Stimulated activated CD8-positive, alpha-beta memory T cell treated with anti-CD3 and anti-CD28 coated beads, Interleukin-2, amount 100 ng/mL, for 1 hour (primary cell): ENCODE results near the gene PKHD1.

ENCODE experiments used
- DNase-seq, 2 donors: peaks; one replicate each; pipeline ENCODE4 v3.0.0-alpha.2; 2020; ENCODE audit warnings: low read depth in 2 of 2

PKHD1 gene

GRCh38 chr6:51620971-51621370 lies 466.4 kb downstream of the PKHD1 start:
- no peak for DNase-seq

- no peak for DNase-seq
Measured at GRCh38 chr6:51619042-51619799, 468.2 kb downstream of the PKHD1 start.

DNA sequence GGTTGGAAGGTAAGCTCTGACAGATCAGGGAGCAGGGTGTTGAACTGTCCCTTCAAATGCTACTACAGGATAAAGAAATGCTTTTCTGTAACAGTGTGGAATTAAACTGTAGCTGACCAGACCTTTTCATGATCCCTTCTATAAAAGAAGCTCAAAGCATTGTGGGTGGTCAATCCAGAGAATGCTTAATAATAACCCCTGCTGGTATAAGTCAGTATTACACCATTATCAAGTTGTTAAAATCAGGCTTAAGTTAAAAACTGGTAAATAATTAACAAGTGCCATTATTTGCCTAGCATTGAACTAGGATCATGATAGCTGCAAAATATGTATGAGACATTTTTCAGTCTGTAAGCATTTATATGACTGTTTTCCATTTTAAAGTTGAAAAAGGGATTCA lies 468.9 kb downstream of the PKHD1 start:
- no peak for DNase-seq

DNA sequence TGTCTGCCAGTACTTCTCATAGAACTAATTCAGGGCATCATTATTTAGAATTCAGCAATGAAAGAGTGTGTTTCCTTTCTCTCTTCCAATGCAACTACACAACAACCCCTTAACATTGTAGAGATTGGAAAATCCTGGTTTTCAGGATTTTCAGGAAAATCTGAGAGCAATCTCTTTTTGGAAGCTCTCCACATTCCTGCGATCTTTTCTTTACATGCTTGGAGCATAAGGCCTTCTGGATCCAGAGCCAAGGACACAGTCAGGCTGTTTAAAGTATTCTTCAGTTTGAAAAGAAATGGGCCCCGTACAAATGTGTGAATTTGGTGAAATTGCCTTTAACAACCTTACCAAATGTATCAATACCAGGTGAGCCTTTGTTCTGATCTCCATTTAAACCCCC lies 469.7 kb downstream of the PKHD1 start:
- DNase-seq, result no peak

DNA sequence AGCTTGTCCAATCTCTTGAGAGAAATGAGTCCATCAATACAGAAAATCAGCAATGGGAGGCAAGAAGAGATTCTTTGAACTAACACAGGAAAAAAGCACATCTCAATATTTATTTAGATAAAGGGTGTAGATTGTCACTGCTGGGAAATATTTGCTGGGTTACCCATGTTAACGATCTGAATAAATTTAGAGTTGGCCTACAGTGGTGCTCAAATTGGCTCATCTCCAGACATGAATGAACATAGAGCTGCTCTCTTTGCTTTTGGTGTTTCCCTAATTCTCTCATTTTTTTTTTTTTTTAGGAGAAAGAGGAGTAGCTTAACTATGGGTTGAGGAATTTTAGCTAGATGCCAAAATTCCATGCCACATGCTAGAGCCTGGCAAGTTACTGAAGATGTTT lies 471.2 kb downstream of the PKHD1 start:
- DNase-seq, result no peak

GRCh38 chr6:51614725-51615124 lies 472.7 kb downstream of the PKHD1 start:
- DNase-seq, result no peak

GRCh38 chr6:51613558-51613957 lies 473.9 kb downstream of the PKHD1 start:
- DNase-seq, result no peak

- DNase-seq, result no peak
Measured at GRCh38 chr6:51608932-51609331, 478.5 kb downstream of the PKHD1 start.

DNA sequence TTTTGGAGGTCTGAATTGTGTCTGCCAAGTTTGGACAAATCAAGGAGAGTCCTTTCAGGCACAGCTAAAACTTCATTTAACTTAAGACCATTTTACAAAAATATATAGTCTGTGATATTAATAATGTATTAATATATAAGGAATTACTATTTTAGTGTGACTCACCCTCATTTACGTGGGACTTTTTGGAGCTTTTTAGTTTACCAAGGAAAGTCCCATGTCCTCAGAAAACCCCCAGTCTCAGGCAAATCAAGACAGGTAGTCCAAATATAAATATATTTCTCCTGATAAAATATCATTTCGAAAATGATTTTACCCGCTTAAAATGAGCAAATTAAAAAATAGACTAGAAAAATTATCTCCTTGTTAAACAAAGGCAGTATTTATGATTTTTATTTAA lies 479.0 kb downstream of the PKHD1 start:
- no peak for DNase-seq

- no peak for DNase-seq
Measured at GRCh38 chr6:51600514-51600913, 486.9 kb downstream of the PKHD1 start.

- DNase-seq, result no peak
Measured at GRCh38 chr6:51598171-51598570, 489.2 kb downstream of the PKHD1 start.

- DNase-seq, result no peak
Measured at GRCh38 chr6:51594981-51595380, 492.4 kb downstream of the PKHD1 start.

- DNase-seq, result no peak
Measured at GRCh38 chr6:51585264-51585663, 502.1 kb downstream of the PKHD1 start.

- no peak for DNase-seq
Measured at GRCh38 chr6:51584163-51584562, 503.2 kb downstream of the PKHD1 start.

DNA sequence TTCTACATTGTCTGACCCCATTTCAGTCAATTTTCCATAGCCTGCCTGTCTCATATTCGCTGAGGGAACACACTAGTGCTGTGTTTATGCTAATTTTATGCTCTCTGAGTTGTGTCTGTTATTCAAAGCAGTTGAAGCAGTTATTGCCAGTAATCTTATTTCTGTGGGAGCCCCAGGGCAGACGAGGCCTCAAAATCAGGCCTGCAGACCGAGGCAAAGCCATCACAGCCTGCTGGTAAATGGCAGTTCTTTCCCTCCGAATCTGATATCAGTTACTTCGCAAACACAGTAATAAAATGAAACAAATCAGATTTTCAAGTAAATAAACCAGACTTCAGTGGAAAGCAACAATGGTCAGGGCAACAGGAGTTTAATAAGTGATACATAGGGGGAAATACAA lies 508.4 kb downstream of the PKHD1 start:
- DNase-seq, result no peak

DNA sequence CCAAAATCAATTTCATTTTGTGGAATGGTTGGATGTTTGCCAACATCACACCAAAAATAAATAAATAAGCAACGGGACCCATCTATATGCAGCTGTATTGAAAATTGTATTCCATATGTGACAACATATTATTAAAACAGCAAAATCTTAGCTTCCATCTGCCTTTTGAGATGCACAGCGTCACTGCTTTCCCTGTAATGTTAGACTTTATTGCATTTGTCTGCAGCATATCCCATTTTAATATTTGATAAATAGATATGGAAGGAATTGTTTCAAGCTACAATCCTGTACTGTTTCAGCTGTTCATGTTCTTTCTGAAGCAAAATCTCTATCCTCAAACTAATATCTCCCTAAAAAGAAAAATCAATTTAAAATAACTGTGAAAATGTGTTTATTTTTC lies 509.1 kb downstream of the PKHD1 start:
- no peak for DNase-seq

DNA sequence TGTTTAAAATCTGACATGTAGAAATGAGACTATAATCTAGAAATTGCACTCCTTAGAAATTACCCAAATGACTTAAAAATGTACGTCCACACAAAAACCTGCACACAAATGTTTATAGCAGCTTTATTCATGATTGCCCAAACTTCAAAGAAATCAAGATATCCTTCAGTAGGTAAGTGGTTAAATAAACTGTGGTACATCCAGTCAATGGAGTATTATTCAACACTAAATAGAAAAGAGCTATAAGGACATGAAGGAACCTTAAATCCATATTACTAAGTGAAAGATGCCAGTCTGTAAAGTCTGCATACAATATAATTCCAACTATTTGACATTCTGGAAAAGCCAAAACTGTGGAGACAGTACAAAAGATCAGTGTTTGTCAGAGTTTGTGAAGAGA lies 513.4 kb downstream of the PKHD1 start:
- DNase-seq, result no peak

GRCh38 chr6:51571168-51571567 lies 516.2 kb downstream of the PKHD1 start:
- DNase-seq, result no peak

DNA sequence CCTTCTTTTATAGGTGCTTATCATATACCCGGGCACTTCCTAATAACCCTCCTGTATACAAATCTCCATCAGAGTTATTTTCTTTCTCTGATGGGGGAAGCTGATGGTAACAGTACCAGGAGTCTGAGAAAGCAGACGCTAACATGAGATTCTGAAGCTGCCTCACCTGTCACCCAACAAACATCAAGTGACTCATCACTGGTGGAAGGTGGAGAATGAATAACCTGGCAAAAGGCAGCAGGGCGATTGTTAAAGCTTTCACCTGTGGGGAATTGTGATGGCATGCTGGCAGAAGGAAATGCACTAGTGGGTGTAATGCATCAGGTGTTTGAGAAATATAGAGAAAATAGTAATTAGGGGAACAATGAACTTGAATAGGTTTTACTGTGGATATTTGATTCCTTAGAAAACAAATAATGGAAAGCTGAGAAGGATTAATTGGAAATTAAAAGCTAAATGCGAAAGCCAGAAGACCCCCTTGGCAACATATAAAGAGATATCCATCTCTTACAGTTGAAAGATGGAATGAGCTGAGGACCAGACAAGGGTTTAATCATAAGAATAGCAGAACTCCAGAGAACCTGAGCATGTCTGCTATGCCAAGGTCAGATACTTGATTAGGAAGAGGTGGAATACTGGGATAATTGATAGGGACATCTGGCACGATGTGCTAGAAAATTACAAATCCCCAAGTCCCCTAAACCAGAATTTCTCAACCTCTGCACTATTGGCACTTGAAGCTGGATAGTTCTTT lies 517.1 kb downstream of the PKHD1 start:
- DNase-seq, result no peak

GRCh38 chr6:51569594-51569993 lies 517.8 kb downstream of the PKHD1 start:
- DNase-seq, result no peak

DNA sequence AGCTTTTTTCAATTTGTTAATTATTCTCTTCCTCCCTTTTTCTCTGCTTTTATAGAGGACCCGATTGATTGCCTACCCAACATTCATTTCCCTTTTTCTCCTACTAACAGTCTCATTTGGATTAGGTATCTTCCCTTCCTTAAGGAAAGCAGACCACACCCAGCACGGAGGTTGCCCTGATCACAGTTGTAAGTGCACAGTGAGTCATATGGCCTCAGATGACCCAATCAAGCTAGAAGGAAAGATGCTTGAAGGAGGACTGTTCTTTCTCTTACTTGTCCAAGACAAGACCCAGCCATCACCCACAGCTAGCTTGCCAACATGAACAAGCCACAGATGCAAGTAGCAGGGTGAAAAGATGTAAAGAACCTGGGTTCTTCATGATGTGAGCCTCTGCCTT lies 518.6 kb downstream of the PKHD1 start:
- no peak for DNase-seq

DNA sequence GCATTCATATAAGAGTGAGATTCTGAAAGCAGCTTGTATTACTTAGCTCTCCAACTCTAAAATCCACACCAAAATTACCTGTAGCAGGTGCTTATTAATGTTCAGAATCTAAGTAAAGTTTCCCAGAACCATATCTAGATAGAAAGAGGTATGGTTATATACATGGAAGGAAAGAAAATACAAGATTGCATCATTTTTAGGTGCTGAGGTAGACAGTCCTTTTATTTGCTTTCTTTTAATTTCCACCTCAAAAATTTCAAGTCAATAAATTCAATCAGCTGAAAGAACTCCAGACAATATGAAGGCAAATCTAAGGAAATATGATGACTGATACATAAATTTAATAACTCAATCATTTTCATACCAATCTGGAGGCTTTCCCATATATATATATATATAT lies 521.9 kb downstream of the PKHD1 start:
- no peak for DNase-seq
